22Rv1 (cell line): ENCODE measurements around the gene HOATZ.

Experiments used
- CTCF ChIP-seq: fragments of 450-650 bp; IDR thresholded peaks from 2 replicates; pipeline ENCODE4 v1.5.1; 2017; ENCODE audit warnings: mild to moderate bottlenecking
- ZFX ChIP-seq: fragments of 450-650 bp; IDR thresholded peaks from 2 replicates; pipeline ENCODE4 v1.6.1; 2017; ENCODE audit warnings: antibody characterized with exemption, borderline replicate concordance

GRCh38 chr11:111502611-111503010 lies 12.0 kb upstream of the HOATZ start:
- TF ChIP-seq CTCF = no peak
- no peak for TF ChIP-seq ZFX
